ENCODE measurements around the gene IGSF21. TPM values are rescaled to one million over a fixed set of nuclear protein-coding genes. Genes with fewer than 3 reads are reported as not detected.

IGSF21 gene
- total RNA-seq, 1 experiment from 2014 or later, result not detected

DNA sequence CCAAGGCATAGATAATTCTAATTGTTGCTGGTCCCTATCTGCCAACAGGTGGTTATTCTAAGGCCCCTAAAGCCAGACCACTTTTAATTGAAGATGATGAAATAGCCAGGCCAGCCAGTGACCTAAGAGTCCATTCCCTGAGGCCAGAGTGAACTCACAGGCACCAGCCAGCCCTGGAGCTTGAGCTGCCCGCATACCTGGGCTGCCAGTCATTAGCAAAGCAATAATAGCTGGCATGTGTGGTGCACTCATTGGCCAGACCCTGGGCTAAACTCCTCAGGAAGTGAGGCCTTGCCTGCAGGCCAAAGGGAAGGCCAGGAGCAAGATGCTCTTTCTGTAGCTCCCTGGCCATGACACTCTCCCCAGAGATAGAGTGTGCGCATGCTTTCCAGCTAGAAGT lies 192.8 kb downstream of the IGSF21 start:
- H3K4me3 Mint-ChIP-seq (ENCODE audit: unreplicated experiment), result no peak overlapping the region
- DNase-seq (ENCODE audit: unreplicated experiment), result no peak
- no peaks in the 10 kb centered on the region for H3K4me1 Mint-ChIP-seq (ENCODE audit: insufficient read depth, unreplicated experiment)
- H3K9me3 Mint-ChIP-seq (ENCODE audit: unreplicated experiment), result peaks cover 7% of the 10 kb centered on the region
- no peaks in the 10 kb centered on the region for H3K36me3 Mint-ChIP-seq (ENCODE audit: insufficient read depth, unreplicated experiment)
- TF ChIP-seq CTCF (IDR thresholded peaks at IDR 0.05; ENCODE audit: unreplicated experiment), result no peak
- ChIA-PET CTCF (interaction anchor here (0.6 kb wide), 1 partner anchor 493 kb away, joined by 4 read pairs; no protein-coding TSS in a partner anchor), POLR2A (no interaction called here)
- no peak overlapping the region for H3K27ac Mint-ChIP-seq (ENCODE audit: low read depth, unreplicated experiment)
- no TSS peak for BruUV-seq (replicated peaks)
- intact Hi-C loops (cut with micrococcal nuclease), result no loop called here
- peaks cover 31% of the 10 kb centered on the region for H3K27me3 Mint-ChIP-seq (ENCODE audit: insufficient read depth, unreplicated experiment)

DNA sequence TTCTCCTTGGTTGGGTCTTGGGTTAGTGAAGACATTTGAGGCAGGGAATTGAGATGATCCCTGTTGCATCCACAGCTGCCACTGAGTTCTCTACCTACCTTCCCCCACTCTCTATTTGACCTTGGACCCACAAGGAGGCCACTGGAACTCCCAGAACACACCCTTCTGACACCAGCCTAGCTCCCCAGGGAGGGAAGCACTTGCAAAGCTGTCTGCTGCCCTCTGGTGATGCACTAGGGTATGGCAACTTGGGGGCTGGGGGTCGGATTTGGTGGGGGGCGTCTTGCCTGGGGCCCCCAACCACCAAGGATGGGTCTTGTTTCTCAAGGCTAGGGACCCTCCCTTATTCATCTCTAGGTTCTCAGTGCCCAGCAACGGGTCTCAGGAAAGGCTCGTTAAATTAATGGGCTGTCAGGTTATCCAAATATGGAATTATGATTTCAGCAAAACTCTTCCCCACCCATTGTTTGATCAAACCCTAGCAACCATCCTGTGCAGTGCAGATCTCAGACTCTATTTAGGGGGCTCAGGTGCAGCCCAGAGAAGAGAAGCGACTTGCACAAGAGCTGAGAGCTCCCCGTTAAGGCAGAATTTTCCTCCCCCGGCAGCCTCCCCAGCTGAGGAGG lies 195.3 kb downstream of the IGSF21 start:
- ChIA-PET CTCF (interaction anchor here (0.6 to 0.7 kb wide), 4 partner anchors 352 to 1391 kb away, joined by 3 to 4 read pairs (median 3); no protein-coding TSS in a partner anchor), POLR2A (no interaction called here)
- intact Hi-C loops (cut with micrococcal nuclease), result no loop called here
- Mint-ChIP-seq H3K4me1 (ENCODE audit: insufficient read depth, unreplicated experiment) (no peaks in the 10 kb centered on the region), H3K27ac (ENCODE audit: low read depth, unreplicated experiment) (no peak overlapping the region), H3K9me3 (ENCODE audit: unreplicated experiment) (peaks cover 7% of the 10 kb centered on the region), H3K4me3 (ENCODE audit: unreplicated experiment) (no peak overlapping the region), H3K36me3 (ENCODE audit: insufficient read depth, unreplicated experiment) (no peaks in the 10 kb centered on the region), H3K27me3 (ENCODE audit: insufficient read depth, unreplicated experiment) (peaks cover 6% of the 10 kb centered on the region)
- no peak for DNase-seq (ENCODE audit: unreplicated experiment)
- peak; percentile 28 for TF ChIP-seq CTCF (IDR thresholded peaks at IDR 0.05; ENCODE audit: unreplicated experiment)
- no TSS peak for BruUV-seq (replicated peaks)

- ChIA-PET POLR2A (no interaction called here), CTCF (no interaction called here)
- no peak overlapping the region for H3K4me3 Mint-ChIP-seq (ENCODE audit: unreplicated experiment)
- H3K36me3 Mint-ChIP-seq (ENCODE audit: insufficient read depth, unreplicated experiment), result no peaks in the 10 kb centered on the region
- TF ChIP-seq CTCF (IDR thresholded peaks at IDR 0.05; ENCODE audit: unreplicated experiment), result no peak
- intact Hi-C loops (cut with micrococcal nuclease), result no loop called here
- peaks cover 7% of the 10 kb centered on the region for H3K9me3 Mint-ChIP-seq (ENCODE audit: unreplicated experiment)
- H3K27ac Mint-ChIP-seq (ENCODE audit: low read depth, unreplicated experiment), result no peak overlapping the region
- BruUV-seq (replicated peaks), result no TSS peak
- H3K4me1 Mint-ChIP-seq (ENCODE audit: insufficient read depth, unreplicated experiment), result no peaks in the 10 kb centered on the region
- no peak for DNase-seq (ENCODE audit: unreplicated experiment)
- H3K27me3 Mint-ChIP-seq (ENCODE audit: insufficient read depth, unreplicated experiment), result no peaks in the 10 kb centered on the region
Observed at GRCh38 chr1:18304151-18304869, 196.7 kb downstream of the IGSF21 start.

DNA sequence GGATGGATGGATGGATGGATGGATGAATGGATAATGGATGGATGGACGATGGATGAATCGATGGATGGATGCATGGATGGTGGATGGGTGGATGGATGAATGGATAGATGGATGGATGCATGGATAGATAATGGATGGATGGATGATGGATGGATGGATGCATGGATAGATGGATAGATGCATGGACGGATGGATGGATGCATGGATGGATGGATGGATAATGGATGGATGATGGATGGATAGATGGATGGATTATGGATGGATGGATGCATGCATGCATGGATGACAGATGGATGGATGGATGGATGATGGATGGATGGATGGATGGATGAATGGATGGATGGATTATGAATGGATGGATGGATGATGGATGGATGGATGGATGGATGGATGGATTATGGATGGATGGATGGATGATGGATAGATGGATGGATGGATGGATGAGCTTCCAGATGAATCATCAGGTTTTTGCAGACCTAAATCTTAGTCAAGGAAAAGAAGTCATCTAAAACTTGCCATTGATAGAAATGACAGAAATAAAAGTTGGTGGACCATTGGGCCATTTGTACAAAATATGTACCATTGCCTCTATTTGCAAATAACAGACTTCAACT lies 197.7 kb downstream of the IGSF21 start:
- no peaks in the 10 kb centered on the region for H3K4me1 Mint-ChIP-seq (ENCODE audit: insufficient read depth, unreplicated experiment)
- POLR2A ChIA-PET, result no interaction called here
- no TSS peak for BruUV-seq (replicated peaks)
- no peak for DNase-seq (ENCODE audit: unreplicated experiment)
- H3K27me3 Mint-ChIP-seq (ENCODE audit: insufficient read depth, unreplicated experiment), result no peaks in the 10 kb centered on the region
- CTCF ChIA-PET, result no interaction called here
- no peaks in the 10 kb centered on the region for H3K36me3 Mint-ChIP-seq (ENCODE audit: insufficient read depth, unreplicated experiment)
- no peak for TF ChIP-seq CTCF (IDR thresholded peaks at IDR 0.05; ENCODE audit: unreplicated experiment)
- no peak overlapping the region for H3K4me3 Mint-ChIP-seq (ENCODE audit: unreplicated experiment)
- H3K9me3 Mint-ChIP-seq (ENCODE audit: unreplicated experiment), result peaks cover 7% of the 10 kb centered on the region
- intact Hi-C loops (cut with micrococcal nuclease), result no loop called here
- H3K27ac Mint-ChIP-seq (ENCODE audit: low read depth, unreplicated experiment), result no peak overlapping the region
